ENCODE data around the gene DNPH1.

GRCh38 chr6:43188426-43188825 lies 40.9 kb downstream of the DNPH1 start:
- TF ChIP-seq EP300 (IDR thresholded peaks at IDR 0.05; ENCODE audit: borderline replicate concordance in 1 of 2, control insufficient read depth in 1 of 2, low read depth in 2 of 2, low read length in 2 of 2) (no peak), CTCF (IDR thresholded peaks at IDR 0.05 in 2 of 3, conservative IDR thresholded peaks at IDR 0.05 in 1 of 3; ENCODE audit: control insufficient read depth in 2 of 3, extremely low read depth in 1 of 3, insufficient read depth in 1 of 3, low read depth in 3 of 3, low read length in 3 of 3) (no peak), RFX5 (IDR thresholded peaks at IDR 0.05; ENCODE audit: low read depth, low read length) (no peak), ELK1 (IDR thresholded peaks at IDR 0.05; ENCODE audit: low read depth, low read length) (no peak), ZBTB4 (CRISPR knock-in tag; IDR thresholded peaks at IDR 0.05) (no peak), SIN3A (IDR thresholded peaks at IDR 0.05; ENCODE audit: low read depth, low read length) (no peak), CBX5 (IDR thresholded peaks at IDR 0.05; ENCODE audit: low read depth) (no peak)
